ENCODE results near the gene GABRG3.

GABRG3 gene

DNA sequence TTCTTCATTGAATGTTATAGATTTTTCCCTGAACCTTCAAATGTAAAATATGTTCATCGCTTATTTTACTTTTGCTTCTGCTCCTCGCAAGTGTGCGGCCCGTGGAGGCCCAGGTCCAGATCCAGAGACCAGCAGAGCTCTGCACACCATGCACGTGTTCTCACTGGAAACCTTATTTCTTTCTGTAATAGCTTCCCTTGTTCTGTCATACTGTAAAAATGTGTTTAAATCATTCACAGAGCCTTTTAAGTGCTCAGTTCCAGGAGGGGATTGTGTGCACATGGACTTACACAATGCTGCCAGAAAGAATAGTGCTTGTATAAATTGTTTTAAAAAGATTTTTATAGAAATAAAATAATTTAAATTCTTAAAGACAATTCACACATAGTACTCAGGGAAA is 359.3 kb downstream of the GABRG3 start:
- no peak overlapping the region for H3K4me3 ChIP-seq (ENCODE audit: low read depth, low read length)
- TF ChIP-seq, protein P1, sequence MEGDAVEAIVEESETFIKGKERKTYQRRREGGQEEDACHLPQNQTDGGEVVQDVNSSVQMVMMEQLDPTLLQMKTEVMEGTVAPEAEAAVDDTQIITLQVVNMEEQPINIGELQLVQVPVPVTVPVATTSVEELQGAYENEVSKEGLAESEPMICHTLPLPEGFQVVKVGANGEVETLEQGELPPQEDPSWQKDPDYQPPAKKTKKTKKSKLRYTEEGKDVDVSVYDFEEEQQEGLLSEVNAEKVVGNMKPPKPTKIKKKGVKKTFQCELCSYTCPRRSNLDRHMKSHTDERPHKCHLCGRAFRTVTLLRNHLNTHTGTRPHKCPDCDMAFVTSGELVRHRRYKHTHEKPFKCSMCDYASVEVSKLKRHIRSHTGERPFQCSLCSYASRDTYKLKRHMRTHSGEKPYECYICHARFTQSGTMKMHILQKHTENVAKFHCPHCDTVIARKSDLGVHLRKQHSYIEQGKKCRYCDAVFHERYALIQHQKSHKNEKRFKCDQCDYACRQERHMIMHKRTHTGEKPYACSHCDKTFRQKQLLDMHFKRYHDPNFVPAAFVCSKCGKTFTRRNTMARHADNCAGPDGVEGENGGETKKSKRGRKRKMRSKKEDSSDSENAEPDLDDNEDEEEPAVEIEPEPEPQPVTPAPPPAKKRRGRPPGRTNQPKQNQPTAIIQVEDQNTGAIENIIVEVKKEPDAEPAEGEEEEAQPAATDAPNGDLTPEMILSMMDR (IDR thresholded peaks at IDR 0.05; ENCODE audit: insufficient read depth, low read depth, low read length, missing control alignments): no peak
- DNase-seq (ENCODE audit: low read depth): no peak

DNA sequence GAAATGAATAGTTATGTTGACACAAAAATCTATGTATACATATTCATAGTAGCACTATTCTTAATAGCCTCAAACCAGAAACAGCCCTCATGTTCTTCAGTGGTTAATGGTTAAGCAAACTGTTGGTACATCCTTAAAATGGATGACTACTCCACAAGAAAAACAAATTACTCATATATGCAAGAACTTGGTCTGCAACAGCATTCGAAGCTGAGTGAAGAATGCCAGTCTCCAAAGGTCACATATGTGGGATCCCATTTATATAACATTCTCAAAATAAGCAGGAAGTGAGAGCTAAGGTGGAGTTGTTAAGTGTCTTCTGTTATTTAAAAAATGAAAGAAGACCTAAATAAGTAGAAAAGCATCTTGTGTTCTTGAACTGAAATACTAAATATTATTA is 365.7 kb downstream of the GABRG3 start:
- DNase-seq (ENCODE audit: low read depth): no peak

DNA sequence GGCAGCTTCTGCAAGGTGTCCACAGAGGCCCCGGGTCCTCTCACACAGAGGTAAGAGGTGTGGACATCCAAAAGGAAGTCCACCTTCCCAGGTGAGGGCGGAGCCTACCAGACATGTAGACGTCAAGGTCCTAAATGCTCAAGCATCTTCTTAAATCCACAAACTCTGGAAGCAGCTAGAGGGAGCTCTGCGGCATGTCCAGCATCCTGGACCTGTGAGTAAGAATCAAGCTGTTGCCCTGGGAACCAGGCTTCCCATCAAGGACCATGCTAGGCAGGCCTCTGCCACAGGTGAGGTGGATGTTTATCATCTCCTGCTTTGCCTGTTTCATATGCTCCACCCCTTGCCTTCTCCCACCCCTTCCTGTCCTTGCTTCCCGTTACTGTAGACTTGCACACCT is 368.2 kb downstream of the GABRG3 start:
- TF ChIP-seq, protein P1 (IDR thresholded peaks at IDR 0.05; ENCODE audit: insufficient read depth, low read depth, low read length, missing control alignments): no peak
- DNase-seq (ENCODE audit: low read depth): no peak
- H3K4me3 ChIP-seq (ENCODE audit: low read depth, low read length): no peak overlapping the region

More for the DNA sequence above, 365.7 kb downstream of the GABRG3 start:
- TF ChIP-seq, protein P1 (IDR thresholded peaks at IDR 0.05; ENCODE audit: insufficient read depth, low read depth, low read length, missing control alignments): no peak
- no peak overlapping the region for H3K4me3 ChIP-seq (ENCODE audit: low read depth, low read length)

DNA sequence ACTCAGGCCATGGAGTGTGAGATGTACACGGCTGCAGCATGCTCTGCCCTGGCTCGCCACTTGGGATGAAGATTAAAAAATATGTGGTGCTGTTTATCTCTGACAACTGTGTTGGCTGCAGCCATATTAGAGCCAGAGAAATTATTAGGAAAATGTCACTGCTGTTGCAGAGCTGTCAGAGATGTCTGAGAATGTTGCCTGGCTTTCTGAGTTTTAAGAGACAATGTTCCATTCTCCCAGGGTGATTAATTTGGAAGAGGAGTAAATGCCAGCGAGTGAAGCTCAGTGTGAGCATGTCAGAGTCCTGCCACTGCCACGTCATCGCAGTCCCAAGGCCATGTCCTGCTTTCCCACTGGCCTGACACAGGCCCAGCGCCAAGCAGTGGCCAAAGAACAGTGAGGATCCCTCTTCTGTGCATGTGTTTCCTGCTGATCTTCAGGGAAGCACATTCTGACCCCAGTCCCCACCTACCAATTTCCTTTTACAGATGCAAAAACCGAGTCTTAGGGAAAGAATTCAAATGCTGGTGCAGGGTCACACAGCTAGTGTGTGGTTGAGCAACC is 370.9 kb downstream of the GABRG3 start:
- no peak for DNase-seq (ENCODE audit: low read depth)
- no peak overlapping the region for H3K4me3 ChIP-seq (ENCODE audit: low read depth, low read length)
- TF ChIP-seq, protein P1 (IDR thresholded peaks at IDR 0.05; ENCODE audit: insufficient read depth, low read depth, low read length, missing control alignments): no peak

DNA sequence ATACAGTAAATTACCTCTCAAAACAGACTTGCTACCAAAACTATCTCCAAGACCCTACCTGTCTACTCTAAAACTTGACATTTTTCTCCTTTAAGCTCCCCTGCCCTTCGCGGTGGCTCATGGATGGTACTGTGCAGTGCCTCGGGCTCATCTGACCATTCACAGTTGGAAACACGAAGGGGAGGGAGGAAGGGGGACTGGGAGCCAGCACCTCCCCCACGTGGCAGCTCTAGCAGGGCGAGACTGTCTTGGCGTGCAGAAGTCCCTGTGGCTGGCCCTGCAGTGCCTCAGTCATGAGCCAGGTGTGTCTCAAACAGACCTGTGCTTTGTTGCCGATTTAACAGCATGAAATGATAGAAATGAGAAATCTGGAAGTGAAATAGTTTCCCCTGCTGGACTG is 372.0 kb downstream of the GABRG3 start:
- H3K4me3 ChIP-seq (ENCODE audit: low read depth, low read length): no peak overlapping the region
- no peak for DNase-seq (ENCODE audit: low read depth)
- TF ChIP-seq, protein P1 (IDR thresholded peaks at IDR 0.05; ENCODE audit: insufficient read depth, low read depth, low read length, missing control alignments): no peak

DNA sequence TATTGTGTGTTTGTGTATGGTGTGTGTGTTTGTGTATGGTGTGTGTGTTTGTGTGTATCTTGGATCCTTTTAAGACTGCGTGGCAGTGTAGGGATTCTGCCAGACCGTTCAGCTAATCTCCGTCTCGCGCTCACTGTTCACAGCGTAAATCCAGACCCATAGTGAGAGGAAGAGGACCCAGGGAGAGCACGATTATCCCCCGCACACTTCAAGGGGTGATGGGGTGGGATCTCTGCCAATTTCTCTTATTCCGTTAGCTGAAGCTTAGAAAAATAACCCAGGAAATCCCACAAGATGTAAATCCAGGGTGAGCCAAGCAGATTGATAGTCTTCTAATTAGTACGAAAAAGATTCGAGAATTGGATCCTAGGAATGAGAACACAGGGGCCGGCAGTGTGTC is 381.2 kb downstream of the GABRG3 start:
- no peak for DNase-seq (ENCODE audit: low read depth)
- TF ChIP-seq, protein P1 (IDR thresholded peaks at IDR 0.05; ENCODE audit: insufficient read depth, low read depth, low read length, missing control alignments): no peak
- H3K4me3 ChIP-seq (ENCODE audit: low read depth, low read length): no peak overlapping the region

DNA sequence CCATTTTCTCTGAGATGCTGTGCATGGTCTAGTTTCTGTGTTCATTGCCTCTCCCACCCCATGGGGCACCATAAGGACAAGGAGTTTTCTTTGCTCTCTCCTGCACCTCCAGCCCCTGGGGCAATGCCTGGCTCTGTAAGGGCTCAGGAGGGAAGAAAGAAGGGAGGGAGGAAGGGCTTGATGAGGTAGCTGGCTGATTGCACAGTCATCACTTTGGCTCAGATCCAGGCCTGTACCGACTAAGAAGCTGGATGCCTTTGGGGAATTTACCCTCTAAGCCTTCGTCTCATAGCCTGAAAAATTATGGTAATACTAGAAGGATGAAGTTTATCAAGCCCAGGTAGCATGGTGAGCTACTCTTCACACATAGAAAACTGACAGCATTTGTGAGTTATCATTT is 382.9 kb downstream of the GABRG3 start:
- DNase-seq (ENCODE audit: low read depth): no peak
- TF ChIP-seq, protein P1 (IDR thresholded peaks at IDR 0.05; ENCODE audit: insufficient read depth, low read depth, low read length, missing control alignments): no peak
- no peak overlapping the region for H3K4me3 ChIP-seq (ENCODE audit: low read depth, low read length)

Measured in GM12865 (cell line).